PC-9 (cell line): ENCODE measurements around the gene NR5A1. TPM values are rescaled to one million over a fixed set of nuclear protein-coding genes. Genes with fewer than 3 reads are reported as not detected.

ENCODE experiments used
- BruUV-seq: library from RNA; stranded (reverse); fragments of 400-500 nt; replicated peaks from 2 replicates; lab custom pipeline; 2021; lab: Mats Ljungman, UMichigan
- CTCF ChIA-PET: fragments of 300-600 bp; sonication (Branson Sonifier 250); formaldehyde crosslinking; loops from one replicate; lab custom pipeline; 2022; ENCODE audit warnings: antibody characterized with exemption; lab: Charles Lee
- POLR2A ChIA-PET: fragments of 300-600 bp; sonication (Branson Sonifier 250); formaldehyde crosslinking; loops from one replicate; lab custom pipeline; 2022; ENCODE audit warnings: antibody characterized with exemption; ENCODE audit not compliant: unreplicated experiment; lab: Charles Lee
- DNase-seq, 2 experiments: peaks; one replicate each; pipeline versions ENCODE4 v3.0.0 to v3.0.0-alpha.2; 2015 to 2022; ENCODE audit warnings: mixed read lengths in 1 of 2
- H2AFZ ChIP-seq: fragments of 200-600 bp; sonication (generic); 2 replicates; pipeline ENCODE4 v1.8.1; 2017; ENCODE audit warnings: antibody characterized with exemption
- H3F3A ChIP-seq: fragments of 200-600 bp; sonication (generic); 2 replicates; pipeline ENCODE4 v1.8.1; 2017; ENCODE audit warnings: antibody characterized with exemption, mild to moderate bottlenecking, low read depth; ENCODE audit not compliant: insufficient read depth
- H3K27ac ChIP-seq: fragments of 200-600 bp; sonication (generic); 2 replicates; pipeline ENCODE4 v1.6.1; 2016; ENCODE audit warnings: mixed run types
- H3K27me3 ChIP-seq: fragments of 200-600 bp; sonication (generic); 2 replicates; pipeline ENCODE4 v1.6.1; 2016; ENCODE audit warnings: low read depth, mixed run types; ENCODE audit not compliant: insufficient read depth
- H3K36me3 ChIP-seq: fragments of 200-600 bp; sonication (generic); 2 replicates; pipeline ENCODE4 v1.6.1; 2016; ENCODE audit warnings: low read depth, mixed run types
- H3K4me1 ChIP-seq: fragments of 200-600 bp; sonication (generic); replicated peaks from 2 replicates; pipeline ENCODE4 v1.6.1; 2016; ENCODE audit warnings: mixed run types; ENCODE audit not compliant: insufficient read depth
- H3K4me2 ChIP-seq: fragments of 200-600 bp; sonication (generic); 2 replicates; pipeline ENCODE4 v1.6.1; 2017; ENCODE audit warnings: mixed run types
- H3K4me3 ChIP-seq: fragments of 200-600 bp; sonication (generic); 2 replicates; pipeline ENCODE4 v1.6.1; 2016; ENCODE audit warnings: mixed run types
- H3K79me2 ChIP-seq: fragments of 200-600 bp; sonication (generic); 2 replicates; pipeline ENCODE4 v1.6.1; 2017; ENCODE audit warnings: low read depth, mixed run types
- H3K9me2 ChIP-seq: fragments of 200-600 bp; sonication (generic); 2 replicates; pipeline ENCODE4 v1.8.1; 2017; ENCODE audit warnings: mild to moderate bottlenecking; ENCODE audit not compliant: insufficient read depth
- H3K9me3 ChIP-seq: fragments of 200-600 bp; sonication (generic); 2 replicates; pipeline ENCODE4 v1.8.1; 2016; ENCODE audit warnings: low read depth; ENCODE audit not compliant: insufficient read depth
- H4K20me1 ChIP-seq: fragments of 200-600 bp; sonication (generic); 2 replicates; pipeline ENCODE4 v1.8.1; 2017; ENCODE audit not compliant: insufficient read depth
- EZH2 ChIP-seq: fragments of 200-600 bp; sonication (generic); IDR thresholded peaks from 2 replicates; pipeline ENCODE4 v1.8.0; 2017; ENCODE audit warnings: antibody characterized with exemption, low read depth
- intact Hi-C: fragments of 100-400 bp; cut with micrococcal nuclease; formaldehyde crosslinking; loops from one replicate; pipeline ENCODE4 v1.10.0; 2022; ENCODE audit not compliant: unreplicated experiment
- total RNA-seq: library from RNA; stranded (reverse); gene quantifications from 2 replicates; pipeline ENCODE4 v1.2.3, GENCODE V29; 2021
- TF ChIP-seq, protein P1 (sequence below): fragments of 200-600 bp; sonication (generic); conservative IDR thresholded peaks from 2 replicates; pipeline ENCODE4 v1.6.1; 2017; ENCODE audit warnings: mixed run types, antibody characterized with exemption, mild to moderate bottlenecking, moderate library complexity

The NR5A1 gene
- total RNA-seq, 1 experiment from 2014 or later, result 0.15 TPM

DNA sequence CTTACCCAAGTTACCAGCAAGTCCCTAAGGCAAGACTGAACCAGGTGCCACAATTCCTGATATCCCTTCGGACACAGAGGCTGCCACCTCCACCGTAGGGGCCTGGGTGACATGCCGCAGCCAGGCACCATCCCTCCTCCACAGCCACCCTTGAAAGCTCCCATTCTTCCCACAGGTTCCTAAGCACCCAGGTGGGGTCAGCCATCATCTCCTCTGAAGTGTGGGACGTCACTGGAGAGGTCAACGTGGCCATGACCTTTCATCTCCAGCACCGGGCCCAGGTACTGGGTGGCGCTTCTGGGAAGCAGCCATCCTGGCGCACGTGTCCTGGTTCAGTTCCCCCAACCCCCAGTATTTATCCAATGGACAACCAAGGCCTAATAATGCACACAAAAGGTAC, 48.8 kb downstream of the NR5A1 start:
- intact Hi-C loops, result no loop called here
- H3K27me3 ChIP-seq, result no peaks in the 10 kb centered on the region
- no peak overlapping the region for H3K4me3 ChIP-seq
- H3K27ac ChIP-seq, result no peak overlapping the region
- no peaks in the 10 kb centered on the region for H3K4me1 ChIP-seq
- no TSS peak for BruUV-seq
- no peak overlapping the region for H2AFZ ChIP-seq
- ChIA-PET POLR2A (no interaction called here), CTCF (no interaction called here)
- H4K20me1 ChIP-seq, result no peaks in the 10 kb centered on the region
- DNase-seq, result no peak
- no peaks in the 10 kb centered on the region for H3K9me2 ChIP-seq
- peaks cover 5% of the 10 kb centered on the region; the same call in 1 of the 2 replicates for H3F3A ChIP-seq
- TF ChIP-seq EZH2, result no peak
- TF ChIP-seq, protein P1, sequence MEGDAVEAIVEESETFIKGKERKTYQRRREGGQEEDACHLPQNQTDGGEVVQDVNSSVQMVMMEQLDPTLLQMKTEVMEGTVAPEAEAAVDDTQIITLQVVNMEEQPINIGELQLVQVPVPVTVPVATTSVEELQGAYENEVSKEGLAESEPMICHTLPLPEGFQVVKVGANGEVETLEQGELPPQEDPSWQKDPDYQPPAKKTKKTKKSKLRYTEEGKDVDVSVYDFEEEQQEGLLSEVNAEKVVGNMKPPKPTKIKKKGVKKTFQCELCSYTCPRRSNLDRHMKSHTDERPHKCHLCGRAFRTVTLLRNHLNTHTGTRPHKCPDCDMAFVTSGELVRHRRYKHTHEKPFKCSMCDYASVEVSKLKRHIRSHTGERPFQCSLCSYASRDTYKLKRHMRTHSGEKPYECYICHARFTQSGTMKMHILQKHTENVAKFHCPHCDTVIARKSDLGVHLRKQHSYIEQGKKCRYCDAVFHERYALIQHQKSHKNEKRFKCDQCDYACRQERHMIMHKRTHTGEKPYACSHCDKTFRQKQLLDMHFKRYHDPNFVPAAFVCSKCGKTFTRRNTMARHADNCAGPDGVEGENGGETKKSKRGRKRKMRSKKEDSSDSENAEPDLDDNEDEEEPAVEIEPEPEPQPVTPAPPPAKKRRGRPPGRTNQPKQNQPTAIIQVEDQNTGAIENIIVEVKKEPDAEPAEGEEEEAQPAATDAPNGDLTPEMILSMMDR, result no peak
- no peaks in the 10 kb centered on the region for H3K9me3 ChIP-seq
- no peaks in the 10 kb centered on the region for H3K79me2 ChIP-seq
- H3K36me3 ChIP-seq, result no peaks in the 10 kb centered on the region
- no peak overlapping the region for H3K4me2 ChIP-seq

- H3K4me3 ChIP-seq, result no peak overlapping the region
- no peak overlapping the region for H3K4me2 ChIP-seq
- TF ChIP-seq, protein P1, result no peak
- TF ChIP-seq EZH2, result no peak
- peaks cover 5% of the 10 kb centered on the region; the same call in 1 of the 2 replicates for H3F3A ChIP-seq
- H4K20me1 ChIP-seq, result no peaks in the 10 kb centered on the region
- no peak overlapping the region for H2AFZ ChIP-seq
- H3K79me2 ChIP-seq, result no peaks in the 10 kb centered on the region
- H3K9me2 ChIP-seq, result no peaks in the 10 kb centered on the region
- intact Hi-C loops, result no loop called here
- no peaks in the 10 kb centered on the region for H3K36me3 ChIP-seq
- no peaks in the 10 kb centered on the region for H3K27me3 ChIP-seq
- no peaks in the 10 kb centered on the region for H3K9me3 ChIP-seq
- no peaks in the 10 kb centered on the region for H3K4me1 ChIP-seq
- ChIA-PET CTCF (no interaction called here), POLR2A (no interaction called here)
- no peak for DNase-seq
- H3K27ac ChIP-seq, result no peak overlapping the region
- BruUV-seq, result no TSS peak
These were observed 49.2 kb downstream of the NR5A1 start for GRCh38 chr9:124457887-124458431.

DNA sequence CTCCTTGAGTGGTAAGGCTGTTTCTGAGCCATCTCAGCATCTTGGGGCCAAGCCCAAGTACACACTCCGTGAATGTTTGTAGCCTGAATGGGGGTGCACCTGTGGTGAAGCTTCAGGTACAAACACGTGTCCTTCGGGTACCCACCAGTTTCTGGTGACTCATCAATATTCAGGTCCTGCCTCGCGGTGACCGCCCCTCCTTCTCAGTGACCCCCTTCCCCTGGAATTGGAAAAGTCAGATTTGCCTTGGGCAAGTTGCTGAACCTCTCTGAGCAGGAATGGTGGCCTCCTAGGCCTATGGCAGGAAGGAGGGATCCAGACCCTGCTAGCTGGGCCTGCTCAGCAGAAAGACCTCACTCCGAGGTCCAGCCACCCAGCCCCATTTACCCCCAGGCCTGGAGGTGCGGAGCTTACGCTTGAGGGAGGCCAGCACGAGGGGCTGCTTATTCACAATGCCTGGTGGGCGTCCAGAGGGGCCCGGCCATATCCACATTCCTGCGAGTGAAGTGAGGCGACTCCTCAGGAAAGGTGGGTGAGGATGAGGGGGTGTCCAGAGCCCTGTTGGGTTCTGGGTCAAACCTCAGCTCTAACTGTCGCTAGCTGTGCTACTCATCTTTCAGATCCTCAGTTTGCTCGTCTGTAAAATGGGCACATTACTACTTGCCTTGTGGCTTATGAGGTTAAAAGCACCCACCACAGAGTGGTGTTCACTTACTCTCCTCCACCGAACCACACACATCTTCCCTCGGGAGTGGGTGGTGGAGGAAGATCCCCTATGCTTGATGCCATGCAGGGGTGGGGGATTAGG, 49.9 kb downstream of the NR5A1 start:
- Histone ChIP-seq H3K9me2 (no peaks in the 10 kb centered on the region), H2AFZ (no peak overlapping the region), H3K4me1 (no peaks in the 10 kb centered on the region), H3K79me2 (no peaks in the 10 kb centered on the region), H3K27ac (no peak overlapping the region), H3K36me3 (no peaks in the 10 kb centered on the region), H3K4me3 (no peak overlapping the region), H4K20me1 (no peaks in the 10 kb centered on the region), H3F3A (peaks cover 5% of the 10 kb centered on the region; the same call in 1 of the 2 replicates), H3K27me3 (no peaks in the 10 kb centered on the region), H3K4me2 (no peak overlapping the region), H3K9me3 (no peaks in the 10 kb centered on the region)
- no peak for DNase-seq
- intact Hi-C loops, result no loop called here
- ChIA-PET CTCF (no interaction called here), POLR2A (no interaction called here)
- BruUV-seq, result no TSS peak
- no peak for TF ChIP-seq EZH2
- TF ChIP-seq, protein P1, result no peak
